NCI-H1105 treated with DMSO at 0.1 percent for 48 hours (cell line): ENCODE results near the gene TAF4.
"Not testable (repeated sequence)": the region's sequence is repeated elsewhere in the genome, so short reads cannot be mapped to it uniquely, and the experiment has no call there.

Experiments
- DNase-seq: peaks from one replicate; lab custom pipeline; 2025; lab: John Stamatoyannopoulos, UW

The TAF4 gene

DNA sequence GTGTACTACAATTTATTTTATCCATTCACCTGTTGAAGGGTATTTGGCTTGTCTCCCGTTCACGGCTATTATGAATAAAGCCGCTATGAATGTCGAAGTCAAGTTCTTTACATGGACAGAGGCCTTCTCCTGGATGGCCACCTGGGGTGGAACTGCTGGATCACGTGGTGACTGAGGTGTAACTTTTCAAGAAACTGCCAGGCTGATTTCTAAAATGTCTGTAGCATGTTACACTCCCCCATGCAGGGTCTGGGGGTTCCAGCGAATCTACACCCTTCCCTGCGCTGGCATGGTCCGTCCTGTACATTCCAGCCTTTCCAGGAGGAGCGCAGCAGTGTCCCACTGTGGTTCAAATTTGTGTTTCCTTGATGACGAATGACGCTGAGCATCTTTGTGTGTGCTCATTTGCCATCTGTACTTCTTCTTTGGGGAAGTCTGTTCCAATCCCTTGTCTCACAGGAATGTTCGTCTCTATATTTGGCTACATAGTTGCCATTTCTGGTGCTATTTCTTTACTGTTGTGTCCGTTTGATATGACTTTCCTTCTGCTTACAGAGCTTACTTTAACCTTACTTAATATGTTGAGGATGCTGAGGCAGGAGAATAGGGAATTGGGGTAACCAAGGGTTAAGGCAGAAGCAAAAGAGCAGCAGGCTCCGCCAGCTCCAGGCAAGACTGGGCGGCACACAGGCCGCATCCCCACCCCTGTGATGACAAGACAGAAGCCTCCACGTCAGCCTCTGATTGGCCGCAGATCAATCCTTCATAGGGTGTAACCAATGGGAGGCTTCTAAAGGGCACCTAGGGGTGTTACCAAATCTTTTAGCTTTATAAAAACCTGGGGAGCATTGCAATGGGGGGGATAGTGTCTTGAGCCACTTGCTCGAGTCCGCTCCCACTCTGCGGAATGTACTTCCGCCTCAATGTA, 106.6 kb downstream of the TAF4 start:
- DNase-seq, result no peak

DNA sequence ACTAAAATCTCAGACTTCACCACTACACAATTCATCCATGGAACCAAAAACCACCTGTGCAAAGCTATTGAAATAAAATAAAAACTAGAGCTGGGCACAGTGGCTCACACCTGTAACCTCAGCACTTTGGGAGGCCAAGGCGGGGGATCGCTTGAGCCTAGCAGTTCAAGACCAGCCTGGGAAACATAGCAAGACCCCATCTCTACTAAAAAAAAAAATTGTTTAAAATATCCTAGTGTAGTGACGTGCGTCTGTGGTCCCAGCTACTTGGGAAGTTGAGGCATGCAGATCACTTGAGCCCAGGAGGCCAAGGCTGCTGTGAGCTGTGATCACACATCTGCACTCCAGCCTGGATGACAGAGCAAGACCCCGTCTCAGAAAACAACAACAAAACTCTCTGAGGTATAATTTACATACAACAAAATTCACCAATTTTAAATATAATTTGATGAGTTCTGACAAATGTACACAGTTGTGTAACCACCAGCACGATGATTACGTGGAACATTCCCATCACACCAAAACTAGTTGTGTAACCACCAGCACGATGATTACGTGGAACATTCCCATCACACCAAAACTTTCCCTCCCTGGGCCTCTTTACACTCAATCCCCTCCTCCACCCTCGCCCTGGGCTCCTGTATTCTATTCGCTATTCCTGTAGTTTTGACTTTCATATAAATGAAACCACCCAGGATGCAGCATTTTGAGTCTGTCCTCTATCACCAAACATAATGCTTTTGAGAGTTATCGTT, 107.5 kb downstream of the TAF4 start:
- DNase-seq, result no peak

DNA sequence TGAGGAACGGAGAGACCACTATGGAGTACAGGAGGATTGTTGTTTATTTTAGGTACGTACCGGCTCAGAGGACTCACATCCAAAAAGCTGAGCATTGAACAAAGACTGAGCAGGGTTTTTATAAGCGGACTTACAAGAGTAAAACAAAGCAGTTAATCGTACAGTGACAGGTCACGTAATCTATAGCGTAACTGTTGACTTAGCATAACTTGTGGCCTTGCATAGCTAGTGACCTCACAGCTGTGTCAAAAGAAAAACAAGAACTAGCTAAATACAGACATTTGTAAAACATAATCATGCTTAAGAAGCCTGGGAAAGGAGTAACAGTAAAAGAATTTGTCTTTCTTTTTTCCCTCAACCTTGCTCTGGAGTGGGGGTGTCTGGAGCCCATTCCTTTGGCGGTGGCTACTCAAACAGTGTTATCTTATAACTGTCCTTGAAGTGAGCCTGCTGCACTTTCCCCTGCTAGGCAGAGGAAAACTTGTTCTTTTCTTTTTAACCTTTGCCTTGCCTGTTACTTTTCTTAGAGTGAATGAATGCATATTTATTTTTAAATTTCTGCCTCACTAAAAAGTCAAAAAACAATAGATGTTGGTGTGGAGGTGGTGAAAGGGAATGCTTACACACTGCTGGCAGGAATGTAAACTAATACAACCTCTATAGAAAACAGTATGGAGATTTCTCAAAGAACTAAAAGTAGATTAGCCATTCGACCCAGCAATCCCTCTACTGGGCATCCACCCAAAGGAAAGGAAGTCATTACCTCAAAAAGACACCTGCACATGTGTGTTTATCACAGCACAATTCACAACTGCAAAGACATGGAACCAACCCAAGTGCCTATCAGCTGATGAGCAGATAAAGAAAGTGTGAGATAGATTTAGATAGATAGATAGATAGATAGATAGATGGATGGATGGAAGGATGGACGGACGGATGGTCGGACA, 109.0 kb downstream of the TAF4 start:
- DNase-seq, result peak; percentile 3

DNA sequence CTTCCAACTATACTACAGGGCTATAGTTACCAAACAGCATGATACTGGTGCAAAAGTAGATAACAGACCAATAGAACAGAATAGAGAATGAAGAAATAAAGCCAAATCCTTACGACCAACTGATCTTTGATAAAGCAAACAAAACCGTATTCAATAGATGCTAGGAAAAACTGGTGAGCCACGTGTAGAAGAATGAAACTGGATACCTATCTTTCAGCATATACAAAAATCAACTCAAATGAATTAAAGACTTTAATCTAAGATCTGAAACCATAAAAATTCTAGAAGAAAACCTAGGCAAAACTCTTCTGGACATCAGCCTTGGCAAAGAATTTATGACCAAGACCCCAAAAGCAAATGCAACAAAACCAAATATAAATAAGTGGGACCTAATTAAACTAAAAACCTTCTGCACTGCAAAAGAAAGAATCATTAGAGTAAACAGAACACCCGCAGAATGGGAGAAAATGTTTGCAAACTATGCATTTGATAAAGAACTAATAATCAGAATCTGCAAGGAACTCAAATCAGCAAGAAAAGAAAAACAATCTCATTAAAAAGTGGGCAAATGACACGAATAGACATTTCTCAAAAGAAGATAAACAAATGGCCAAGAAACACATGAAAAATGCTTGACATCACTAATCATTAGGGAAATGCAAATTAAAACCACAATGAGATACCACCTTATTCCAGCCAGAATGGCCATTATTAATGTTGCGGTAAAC, 109.8 kb downstream of the TAF4 start:
- no peak for DNase-seq

DNA sequence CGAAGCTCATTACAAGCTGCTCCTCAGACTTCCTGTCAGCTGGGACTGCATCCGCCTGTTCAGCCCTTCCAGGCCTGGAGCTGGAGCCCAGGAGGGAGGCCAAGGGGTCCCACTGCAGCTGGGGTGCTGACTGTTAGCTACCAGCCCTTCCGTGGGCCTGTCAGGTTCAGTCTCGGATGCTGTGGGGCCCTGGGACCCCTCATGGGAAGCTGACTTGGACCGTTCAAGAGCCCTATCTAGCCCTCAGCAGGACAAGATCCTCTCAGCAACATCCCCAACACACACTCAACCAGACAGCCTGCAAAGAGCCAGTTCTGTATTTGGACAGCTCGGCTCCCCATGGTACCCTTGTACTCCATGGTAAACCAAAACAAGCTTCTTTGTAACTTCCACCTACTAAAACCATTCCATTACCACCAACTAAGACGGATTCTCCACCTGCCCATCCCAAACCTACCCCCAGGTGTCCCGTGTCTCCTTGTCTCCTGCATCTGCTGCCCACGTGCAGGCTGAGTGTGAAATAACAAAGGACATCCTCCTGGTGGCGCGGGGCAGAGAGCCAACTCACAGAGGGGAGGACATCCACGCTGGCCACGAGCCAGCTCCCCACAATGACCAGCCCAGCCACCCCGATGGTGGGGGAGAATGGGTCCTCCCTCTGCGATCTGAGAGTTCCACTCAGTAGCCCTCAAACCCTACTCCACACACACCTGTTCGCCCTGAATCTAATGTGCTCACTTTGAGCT, 111.2 kb downstream of the TAF4 start:
- peak; percentile 52 for DNase-seq

DNA sequence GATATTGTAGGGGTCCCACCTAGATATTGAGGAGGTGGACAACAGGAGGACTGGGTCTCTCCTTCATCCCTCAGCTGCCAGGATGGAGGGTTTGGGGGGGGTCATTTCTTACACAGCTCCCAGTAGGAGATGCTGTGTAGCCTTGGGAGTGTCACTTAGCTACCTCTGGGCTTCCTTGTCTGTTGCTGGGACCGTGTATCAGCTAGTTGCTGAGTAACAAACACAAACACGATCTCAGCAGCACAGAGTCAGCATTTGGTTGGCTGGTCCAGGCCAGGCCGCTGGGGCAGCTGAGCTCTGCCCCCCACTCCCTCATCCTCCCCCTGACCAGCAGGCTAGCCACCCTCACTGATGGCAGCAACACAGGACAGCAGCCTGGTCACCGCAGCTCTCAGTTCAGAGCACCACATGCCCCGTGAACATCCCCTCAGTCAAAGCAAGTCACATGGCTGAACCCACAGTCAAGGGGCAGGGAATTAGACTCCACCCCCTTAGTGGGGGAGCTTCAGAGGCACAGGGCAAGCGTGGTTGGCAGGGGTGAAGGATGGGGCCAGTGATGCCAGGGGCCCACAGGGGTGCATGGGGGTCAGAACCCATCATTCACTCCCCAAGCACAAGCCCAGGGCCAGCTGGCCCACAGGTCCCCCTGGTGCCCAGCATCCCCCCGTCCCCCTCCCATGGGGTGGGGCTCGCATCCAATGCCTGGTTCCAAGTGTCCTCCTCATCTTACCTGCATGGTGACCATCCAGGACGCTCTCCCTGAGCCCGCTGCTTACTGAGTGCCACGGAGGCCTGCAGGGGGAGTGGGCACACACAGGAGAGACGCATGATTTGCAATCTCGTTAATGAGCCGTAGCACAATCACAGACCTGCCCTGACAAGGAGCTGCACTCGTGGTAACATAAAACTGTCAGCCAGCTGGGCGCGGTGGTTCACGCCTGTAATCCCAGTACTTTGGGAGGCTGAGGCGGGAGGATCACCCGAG, 112.4 kb downstream of the TAF4 start:
- no peak for DNase-seq

DNA sequence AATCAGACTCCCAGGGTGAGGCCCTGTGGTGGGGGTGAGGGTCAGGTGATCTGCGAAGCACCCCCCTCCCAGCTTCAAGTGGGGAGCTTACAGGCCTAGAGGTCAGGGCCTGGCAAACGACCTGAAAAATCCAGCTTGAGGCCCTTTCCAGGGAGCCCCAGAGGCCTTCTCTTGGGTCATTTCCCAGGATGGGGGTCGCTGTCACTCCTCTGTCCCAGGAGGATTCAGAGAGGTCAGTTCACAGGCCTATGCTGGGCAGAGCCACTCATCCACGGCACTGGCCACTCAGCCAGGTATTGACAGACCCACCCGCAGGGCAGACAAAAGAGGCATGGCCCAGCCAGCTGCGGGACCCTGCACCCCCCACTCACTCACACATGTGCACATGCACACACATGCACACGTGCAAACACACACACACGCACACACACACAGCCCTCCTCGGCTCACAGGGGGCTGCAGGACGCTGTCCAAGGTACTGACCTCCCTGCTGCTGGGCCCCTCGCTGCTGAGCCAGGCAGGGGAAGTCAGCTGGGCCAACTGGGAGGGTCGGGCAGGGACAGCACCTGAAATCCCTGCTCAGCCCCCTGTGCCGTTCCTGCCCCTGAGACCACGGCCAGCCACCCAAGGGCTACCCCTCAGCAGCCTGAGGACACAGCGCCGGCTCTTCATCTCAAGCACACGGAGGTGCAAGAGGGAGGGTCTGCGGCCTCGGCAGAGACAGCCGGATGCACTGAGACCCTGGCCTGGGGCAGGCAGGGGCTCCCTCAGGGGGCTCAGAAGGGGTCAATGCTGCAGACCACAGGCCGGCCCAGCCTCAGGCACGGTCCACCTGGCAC, 113.8 kb downstream of the TAF4 start:
- DNase-seq, result no peak

DNA sequence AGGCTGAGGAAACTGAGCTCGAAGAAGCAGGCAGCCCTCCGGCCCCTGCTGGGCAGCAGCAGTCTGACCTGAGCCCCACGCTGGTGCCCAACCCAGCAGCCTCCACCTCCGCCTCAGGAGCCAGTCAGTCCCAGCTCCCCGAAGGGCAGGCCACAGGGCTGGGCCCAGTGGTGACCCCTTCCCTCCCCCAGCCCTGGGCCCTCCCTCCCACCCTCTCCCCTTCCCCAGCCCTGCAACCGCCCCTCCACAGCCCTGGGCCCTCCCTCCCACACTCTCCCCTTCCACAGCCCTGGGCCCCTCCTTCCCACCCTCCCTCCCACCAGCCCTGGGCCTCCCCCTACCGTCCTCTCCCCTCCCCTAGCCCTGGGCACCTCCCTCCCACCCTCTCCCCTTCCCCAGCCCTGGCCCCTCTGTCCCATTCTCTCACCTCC, 115.0 kb downstream of the TAF4 start:
- DNase-seq, result no peak

DNA sequence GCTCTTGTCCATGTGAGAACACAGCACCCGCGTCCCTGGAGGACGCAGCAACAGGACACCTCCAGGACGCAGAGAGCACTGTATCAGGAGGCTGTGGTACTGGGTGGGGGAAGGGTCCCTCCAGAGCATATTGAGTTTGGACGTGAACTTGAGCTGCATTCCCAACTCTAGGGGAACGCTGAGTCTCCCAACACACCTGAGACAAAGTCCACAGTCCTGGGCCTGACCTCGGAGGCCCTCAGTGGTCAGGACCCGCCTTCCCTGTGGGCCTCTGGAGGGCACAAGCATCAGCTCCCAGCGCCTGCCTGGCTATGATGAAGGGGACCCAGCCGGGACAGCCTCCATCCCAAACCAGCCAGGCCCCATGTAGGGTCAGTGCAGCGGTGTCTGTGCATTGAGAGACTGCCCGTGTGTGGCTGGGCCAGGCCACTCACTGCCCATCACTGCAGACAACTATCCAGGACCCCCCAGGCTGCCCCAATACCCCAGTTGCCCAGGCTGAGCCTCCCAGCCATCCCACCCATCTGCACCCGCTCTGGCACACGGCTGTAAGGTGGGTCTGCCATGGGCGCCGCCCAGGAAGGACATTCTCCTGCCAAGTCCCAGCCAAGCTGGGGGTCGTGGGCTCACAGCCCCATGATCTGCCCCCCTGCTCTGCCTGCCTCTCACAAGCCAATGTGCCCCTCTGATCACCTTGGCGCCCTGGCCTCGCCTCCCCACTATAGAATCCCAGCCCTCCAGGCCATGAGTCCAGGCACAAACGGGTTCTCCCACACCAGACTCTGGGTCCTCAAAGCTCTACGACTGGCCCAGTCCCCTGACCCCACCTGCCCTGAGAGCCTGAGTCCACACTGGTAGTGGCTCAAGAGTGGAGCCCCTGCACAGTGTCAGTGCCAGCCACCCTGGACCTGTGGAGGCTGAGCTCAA, 115.7 kb downstream of the TAF4 start:
- DNase-seq, result no peak

DNA sequence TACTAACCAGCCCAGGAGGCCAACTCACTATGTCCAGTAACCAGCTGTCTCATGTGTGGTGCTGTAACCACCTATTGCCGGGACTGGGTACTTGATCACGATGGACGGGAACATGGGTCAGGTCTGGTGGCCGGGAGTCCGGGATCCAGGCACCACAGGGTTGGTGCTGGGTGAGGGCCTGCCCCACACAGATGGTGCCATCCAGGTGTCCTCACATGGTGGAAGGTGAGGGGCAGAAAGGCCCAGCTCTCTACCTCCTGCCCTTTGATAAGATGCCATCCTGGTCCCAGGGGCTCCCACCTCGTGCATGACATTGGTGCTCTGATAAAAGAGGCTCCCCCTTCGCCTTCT, 116.3 kb downstream of the TAF4 start:
- DNase-seq, result no peak

DNA sequence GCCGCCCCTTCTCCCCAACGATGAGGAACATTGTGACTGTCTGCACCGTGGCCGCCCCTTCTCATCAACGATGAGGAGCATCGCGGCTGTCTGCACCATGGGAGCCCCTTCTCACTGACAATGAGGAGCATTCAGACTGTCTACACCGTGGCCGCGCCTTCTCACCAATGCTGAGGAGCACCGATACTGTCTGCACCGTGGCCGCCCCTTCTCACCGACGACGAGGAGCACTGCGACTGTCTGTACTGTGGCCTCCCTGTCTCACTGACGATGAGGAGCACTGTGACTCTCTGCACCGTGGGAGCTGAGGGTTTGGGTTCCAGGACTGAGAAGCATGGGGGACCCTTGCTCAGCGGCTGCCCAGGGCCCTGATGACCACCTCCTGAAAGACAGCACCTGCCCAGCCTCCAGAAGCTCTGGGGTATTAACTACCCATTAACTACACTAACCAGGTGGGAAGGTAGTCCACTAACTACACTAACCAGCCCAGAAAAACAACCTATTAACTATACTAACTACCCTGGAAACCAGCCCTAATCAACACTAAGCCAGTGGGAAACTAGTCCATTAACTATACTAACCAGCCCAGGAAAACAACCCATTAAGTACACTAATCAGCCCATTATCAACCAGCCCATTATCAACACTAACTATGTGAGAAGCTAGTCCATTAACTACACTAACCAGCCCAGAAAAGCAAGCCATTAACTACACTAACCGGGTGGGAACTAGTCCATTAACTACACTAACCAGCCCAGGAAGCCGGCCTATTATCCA, 116.9 kb downstream of the TAF4 start:
- DNase-seq, result no peak

DNA sequence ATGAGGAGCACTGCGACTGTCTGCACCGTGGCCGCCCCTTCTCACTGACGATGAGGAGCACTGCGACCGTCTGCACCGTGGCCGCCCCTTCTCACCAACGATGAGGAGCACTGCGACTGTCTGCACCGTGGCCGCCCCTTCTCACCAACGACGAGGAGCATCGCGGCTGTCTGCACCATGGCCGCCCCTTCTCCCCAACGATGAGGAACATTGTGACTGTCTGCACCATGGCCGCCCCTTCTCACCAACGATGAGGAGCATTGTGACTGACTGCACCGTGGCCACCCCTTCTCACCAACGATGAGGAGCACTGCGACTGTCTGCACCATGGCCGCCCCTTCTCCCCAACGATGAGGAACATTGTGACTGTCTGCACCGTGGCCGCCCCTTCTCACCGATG, 117.6 kb downstream of the TAF4 start:
- not testable (repeated sequence) for DNase-seq

DNA sequence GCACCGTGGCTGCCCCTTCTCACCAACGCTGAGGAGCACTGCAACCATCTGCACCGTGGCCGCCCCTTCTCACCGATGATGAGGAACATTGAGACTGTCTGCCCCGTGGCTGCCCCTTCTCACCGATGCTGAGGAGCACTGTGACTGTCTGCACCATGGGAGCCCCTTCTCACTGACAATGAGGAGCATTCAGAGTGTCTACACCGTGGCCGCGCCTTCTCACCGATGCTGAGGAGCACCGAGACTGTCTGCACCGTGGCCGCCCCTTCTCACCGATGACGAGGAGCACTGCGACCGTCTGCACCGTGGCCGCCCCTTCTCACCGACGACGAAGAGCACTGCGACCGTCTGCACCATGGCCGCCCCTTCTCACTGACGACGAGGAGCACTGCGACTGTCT, 120.2 kb downstream of the TAF4 start:
- not testable (repeated sequence) for DNase-seq

DNA sequence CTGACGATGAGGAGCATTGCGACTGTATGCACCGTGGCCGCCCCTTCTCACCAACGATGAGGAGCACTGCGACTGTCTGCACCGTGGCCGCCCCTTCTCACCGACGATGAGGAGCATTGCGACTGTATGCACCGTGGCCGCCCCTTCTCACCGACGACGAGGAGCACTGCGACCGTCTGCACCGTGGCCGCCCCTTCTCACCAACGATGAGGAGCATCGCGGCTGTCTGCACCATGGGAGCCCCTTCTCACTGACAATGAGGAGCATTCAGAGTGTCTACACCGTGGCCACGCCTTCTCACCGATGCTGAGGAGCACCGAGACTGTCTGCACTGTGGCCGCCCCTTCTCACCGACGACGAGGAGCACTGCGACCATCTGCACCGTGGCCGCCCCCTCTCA, 120.7 kb downstream of the TAF4 start:
- not testable (repeated sequence) for DNase-seq

DNA sequence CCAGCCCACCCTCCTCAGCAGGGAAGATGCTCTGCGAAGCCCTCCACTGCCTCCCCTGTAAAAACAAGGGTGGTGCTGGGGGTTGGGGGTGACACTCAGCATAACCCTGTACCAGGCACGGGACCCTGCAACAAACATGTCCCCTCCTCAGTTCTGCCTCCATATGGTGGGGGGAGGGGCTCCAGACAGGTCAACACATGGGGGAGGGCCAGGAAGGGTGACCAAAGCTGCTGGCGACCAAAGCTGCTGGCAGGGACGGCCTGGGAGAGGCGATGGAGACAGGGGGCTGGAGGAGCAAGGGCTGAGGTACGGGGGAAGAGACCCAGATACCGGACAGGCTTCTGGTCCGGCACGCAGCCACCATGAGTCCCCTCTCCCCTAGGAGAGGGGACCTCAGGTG, 123.2 kb downstream of the TAF4 start:
- DNase-seq, result no peak

DNA sequence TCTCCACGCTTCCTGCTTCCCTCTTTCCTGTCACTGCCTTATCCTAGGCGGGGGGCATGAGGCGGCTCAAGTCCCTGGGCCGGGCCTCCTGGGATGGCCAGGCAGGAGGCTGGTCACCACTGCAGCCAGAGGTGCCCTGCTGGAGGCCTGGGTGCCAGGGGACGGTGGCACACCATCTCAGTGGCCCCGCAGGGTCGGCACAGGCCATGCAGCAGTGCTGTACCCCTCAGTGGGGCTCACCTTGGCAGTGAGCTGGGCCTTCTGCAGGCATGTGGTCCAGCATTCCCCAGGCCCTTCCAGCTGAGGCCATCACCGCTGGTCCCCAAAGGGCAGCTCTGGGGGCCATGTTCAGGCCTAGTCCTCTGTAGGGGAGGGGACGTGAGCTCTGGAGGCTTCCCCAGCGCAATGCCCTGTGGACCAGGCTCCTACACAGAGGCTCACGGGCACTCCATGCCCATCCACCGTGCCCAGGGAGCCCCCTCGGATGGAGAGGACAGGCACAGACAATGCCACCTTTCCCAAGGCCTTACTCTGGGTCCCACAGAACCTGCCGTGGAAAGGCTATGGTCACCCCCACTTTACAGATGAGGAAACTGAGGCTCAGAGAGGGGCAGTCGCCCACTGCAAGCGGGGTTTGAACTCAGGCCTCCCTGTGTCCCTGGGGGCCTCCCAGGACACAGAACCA, 123.8 kb downstream of the TAF4 start:
- DNase-seq, result no peak
